IMR-90 (cell line): ENCODE measurements around the gene LRP5. TPM values are rescaled to one million over a fixed set of nuclear protein-coding genes. Genes with fewer than 3 reads are reported as not detected.
A peak's percentile ranks its signal among the peaks of the same experiment; 100 is the strongest.

Experiments
- ATAC-seq: fragments of 200-7000 bp; cut with Tn5 transposase; 2 replicates; pipeline ENCODE4 v1.9.1; 2020; ENCODE audit warnings: low read depth, mild to moderate bottlenecking, moderate library complexity
- BruUV-seq: library from RNA; stranded (reverse); fragments of 400-500 nt; replicated peaks from 2 replicates; lab custom pipeline; 2021; lab: Mats Ljungman, UMichigan
- CTCF ChIA-PET: fragments of 300-600 bp; formaldehyde crosslinking; extraction: SDS; loops from one replicate; lab custom pipeline; 2021; ENCODE audit warnings: antibody characterized with exemption; lab: Yijun Ruan, JAX
- POLR2A ChIA-PET: fragments of 300-600 bp; sonication (Branson Sonifier 250); formaldehyde crosslinking; loops from one replicate; lab custom pipeline; 2022; ENCODE audit warnings: antibody characterized with exemption; ENCODE audit not compliant: unreplicated experiment; lab: Charles Lee
- DNase-seq: peaks from one replicate; pipeline ENCODE4 v3.0.0; 2013
- H2AFZ ChIP-seq: replicated peaks from 2 replicates; pipeline ENCODE3; 2013; ENCODE audit warnings: low read length, mild to moderate bottlenecking; ENCODE audit not compliant: poor library complexity
- H2AK5ac ChIP-seq: 2 replicates; pipeline ENCODE4 v1.6.1; 2013; ENCODE audit warnings: low read depth, low read length, inconsistent platforms
- H2AK9ac ChIP-seq: replicated peaks from 2 replicates; pipeline ENCODE3; 2013; ENCODE audit warnings: mild to moderate bottlenecking, low read depth, low read length, moderate library complexity; ENCODE audit not compliant: poor library complexity
- H2BK120ac ChIP-seq: 2 replicates; pipeline ENCODE4 v1.6.1; 2013; ENCODE audit warnings: low read depth, low read length, inconsistent platforms
- H2BK15ac ChIP-seq: 3 replicates; pipeline ENCODE4 v1.6.1; 2013; ENCODE audit warnings: low read depth, low read length, inconsistent platforms
- H2BK20ac ChIP-seq: 2 replicates; pipeline ENCODE4 v1.6.1; 2013; ENCODE audit warnings: low read depth, mild to moderate bottlenecking, inconsistent platforms, low read length, moderate library complexity
- H2BK5ac ChIP-seq: 2 replicates; pipeline ENCODE4 v1.6.1; 2013; ENCODE audit warnings: mild to moderate bottlenecking, low read depth, low read length, inconsistent platforms; ENCODE audit not compliant: poor library complexity, severe bottlenecking
- H3K14ac ChIP-seq: replicated peaks from 2 replicates; pipeline ENCODE4 v1.6.1; 2013; ENCODE audit warnings: low read depth, low read length, inconsistent platforms
- H3K18ac ChIP-seq: 2 replicates; pipeline ENCODE4 v1.6.1; 2013; ENCODE audit warnings: low read depth, low read length, control low read depth
- H3K23ac ChIP-seq: 2 replicates; pipeline ENCODE4 v1.6.1; 2013; ENCODE audit warnings: low read depth, low read length, inconsistent platforms
- H3K27ac ChIP-seq: 2 replicates; pipeline ENCODE4 v1.5.1; 2013; ENCODE audit warnings: mild to moderate bottlenecking, control low read depth, low read length; ENCODE audit not compliant: insufficient read depth
- H3K27me3 ChIP-seq: 2 replicates; pipeline ENCODE4 v1.6.1; 2013; ENCODE audit warnings: low read length; ENCODE audit not compliant: control insufficient read depth, insufficient read depth
- H3K36me3 ChIP-seq: 2 replicates; pipeline ENCODE4 v1.6.1; 2013; ENCODE audit warnings: low read length, mixed read lengths; ENCODE audit not compliant: control insufficient read depth, insufficient read depth
- H3K4ac ChIP-seq: 2 replicates; pipeline ENCODE4 v1.6.1; 2013; ENCODE audit warnings: low read depth, low read length, inconsistent platforms
- H3K4me1 ChIP-seq: 2 replicates; pipeline ENCODE4 v1.6.1; 2013; ENCODE audit warnings: low read length, mixed read lengths; ENCODE audit not compliant: control insufficient read depth, insufficient read depth
- H3K4me2 ChIP-seq: 2 replicates; pipeline ENCODE4 v1.6.1; 2013; ENCODE audit warnings: low read depth, mild to moderate bottlenecking, control low read depth, low read length, moderate library complexity
- H3K4me3 ChIP-seq: 2 replicates; pipeline ENCODE4 v1.5.1; 2013; ENCODE audit warnings: low read depth, mild to moderate bottlenecking, control low read depth, low read length, moderate library complexity; ENCODE audit not compliant: insufficient read depth
- H3K56ac ChIP-seq: 2 replicates; pipeline ENCODE4 v1.6.1; 2013; ENCODE audit warnings: low read length, inconsistent platforms; ENCODE audit not compliant: insufficient read depth; ENCODE audit errors: extremely low read depth
- H3K79me1 ChIP-seq, 2 experiments: 2 replicates each; pipeline ENCODE4 v1.6.1; 2013; ENCODE audit warnings: low read length in 2 of 2, inconsistent platforms in 1 of 2, low read depth in 1 of 2
- H3K9ac ChIP-seq: 2 replicates; pipeline ENCODE4 v1.6.1; 2013; ENCODE audit warnings: low read depth, low read length, control low read depth
- H3K9me1 ChIP-seq: 2 replicates; pipeline ENCODE4 v1.6.1; 2013; ENCODE audit warnings: low read length, inconsistent platforms; ENCODE audit not compliant: insufficient read depth
- H3K9me3 ChIP-seq: 2 replicates; pipeline ENCODE4 v1.6.1; 2013; ENCODE audit warnings: low read length; ENCODE audit not compliant: control insufficient read depth, insufficient read depth
- H4K20me1 ChIP-seq: 2 replicates; pipeline ENCODE4 v1.6.1; 2013; ENCODE audit warnings: low read length, inconsistent platforms; ENCODE audit not compliant: insufficient read depth
- H4K5ac ChIP-seq: 2 replicates; pipeline ENCODE4 v1.6.1; 2013; ENCODE audit warnings: mild to moderate bottlenecking, low read depth, low read length, control low read depth
- H4K8ac ChIP-seq, 2 experiments: 2 replicates each; pipeline ENCODE4 v1.6.1; 2013; ENCODE audit warnings: low read depth in 2 of 2, low read length in 2 of 2, control low read depth in 1 of 2, inconsistent platforms in 1 of 2
- H4K91ac ChIP-seq: 2 replicates; pipeline ENCODE4 v1.6.1; 2013; ENCODE audit warnings: low read depth, low read length, inconsistent platforms; ENCODE audit not compliant: insufficient read depth
- BHLHE40 ChIP-seq: fragments of 150-350 bp; IDR thresholded peaks from 2 replicates; pipeline ENCODE4 v1.6.1; 2016; ENCODE audit warnings: mild to moderate bottlenecking, low read depth, low read length
- CHD1 ChIP-seq: IDR thresholded peaks from 2 replicates; pipeline ENCODE4 v1.6.1; 2012; ENCODE audit warnings: low read depth, low read length, improper control_type of control experiment
- FOS ChIP-seq: fragments of 150-350 bp; IDR thresholded peaks from 2 replicates; pipeline ENCODE4 v1.6.1; 2016; ENCODE audit warnings: low read depth, low read length
- MAFK ChIP-seq: IDR thresholded peaks from 2 replicates; pipeline ENCODE4 v1.6.1; 2012; ENCODE audit warnings: low read depth, low read length, improper control_type of control experiment
- NFE2L2 ChIP-seq: fragments of 150-350 bp; IDR thresholded peaks from 2 replicates; pipeline ENCODE4 v1.6.1; 2016; ENCODE audit warnings: low read depth, mild to moderate bottlenecking, low read length
- RCOR1 ChIP-seq: IDR thresholded peaks from 2 replicates; pipeline ENCODE4 v1.6.1; 2012; ENCODE audit warnings: mild to moderate bottlenecking, low read length, improper control_type of control experiment; ENCODE audit not compliant: insufficient replicate concordance
- SMC3 ChIP-seq: fragments of 150-350 bp; IDR thresholded peaks from 2 replicates; pipeline ENCODE4 v1.6.1; 2016; ENCODE audit warnings: low read depth, mild to moderate bottlenecking, antibody characterized with exemption, low read length, moderate library complexity
- WGBS, 2 experiments: methylation state at CpG; one replicate each; pipeline versions ENCODE4 v1.1.5 to v1.1.7; 2013; ENCODE audit warnings: missing lambda C conversion rate in 2 of 2; ENCODE audit not compliant: insufficient read length in 1 of 2; ENCODE audit errors: extremely low coverage in 2 of 2; 5-methylcytosine and 5-hydroxymethylcytosine counted together
- dilution Hi-C: fragments of 300-500 bp; cut with HindIII; formaldehyde crosslinking; loops from one replicate; pipeline ENCODE4 v1.14.3; 2018; ENCODE audit warnings: low sequenced_read_pairs; ENCODE audit not compliant: unreplicated experiment
- in situ Hi-C: fragments of 300-500 bp; cut with MboI; formaldehyde crosslinking; loops from 3 replicates; pipeline ENCODE4 v1.14.3; 2019; ENCODE audit warnings: low sequenced_read_pairs, inconsistent platforms, mixed read lengths
- intact Hi-C: fragments of 100-400 bp; cut with micrococcal nuclease; formaldehyde crosslinking; loops from 2 replicates; pipeline ENCODE4 v1.10.0; 2022
- polyA plus RNA-seq, 3 experiments: library from polyadenylated mRNA; depleted of rRNA; stranded (reverse); fragments of >200 nt; gene quantifications; 2 replicates each; pipeline ENCODE4 v1.2.3, GENCODE V29; 2012; ENCODE audit warnings: low replicate concordance in 1 of 3
- total RNA-seq: library from RNA; depleted of rRNA; stranded (reverse); fragments of >200 nt; gene quantifications from 2 replicates; pipeline ENCODE4 v1.2.3, GENCODE V29; 2012

LRP5 gene
- total and polyA plus RNA-seq, 2 of the 4 experiments (the other 2 are of a cell fraction) = 10.4 to 15.0 TPM

- H2BK120ac ChIP-seq = no peak overlapping the region
- no peak overlapping the region for H4K91ac ChIP-seq
- no CpG with 5 or more reads among the region's 2 CpGs for WGBS, 2 experiments
- H3K4ac ChIP-seq = no peak overlapping the region
- H4K5ac ChIP-seq = no peak overlapping the region
- H2AK9ac ChIP-seq = no peak overlapping the region
- H3K9me3 ChIP-seq = no peaks in the 10 kb centered on the region
- H3K4me2 ChIP-seq = no peak overlapping the region
- peaks cover 4% of the 10 kb centered on the region for H3K4me1 ChIP-seq
- no peak overlapping the region for H3K14ac ChIP-seq
- intact Hi-C loops (loop anchor here (5.0 kb wide), 1 partner anchor 138 kb away; no protein-coding TSS in a partner anchor), in situ Hi-C loops (loop anchor here (5.0 kb wide), 1 partner anchor 73 kb away; no protein-coding TSS in a partner anchor), dilution Hi-C loops (no loop called here)
- H3K23ac ChIP-seq = no peak overlapping the region
- H3K56ac ChIP-seq = no peak overlapping the region
- ChIA-PET CTCF (no interaction called here), POLR2A (no interaction called here)
- no TSS peak for BruUV-seq
- no peak overlapping the region for H4K8ac ChIP-seq
- no peak overlapping the region for H2BK20ac ChIP-seq
- DNase-seq (peak; percentile 9), ATAC-seq (no peak)
- H2AK5ac ChIP-seq = no peak overlapping the region
- H3K18ac ChIP-seq = no peak overlapping the region
- no peak overlapping the region for H3K4me3 ChIP-seq
- H3K36me3 ChIP-seq = no peaks in the 10 kb centered on the region
- peaks cover 11 to 16% of the 10 kb centered on the region in 2 experiments for H3K79me1 ChIP-seq
- no peak overlapping the region for H3K27ac ChIP-seq
- no peak for TF ChIP-seq BHLHE40
- TF ChIP-seq RCOR1 = no peak
- no peak for TF ChIP-seq NFE2L2
- no peak for TF ChIP-seq MAFK
- TF ChIP-seq SMC3 = no peak
- no peak for TF ChIP-seq CHD1
- no peak for TF ChIP-seq FOS
- no peaks in the 10 kb centered on the region for H4K20me1 ChIP-seq
- no peaks in the 10 kb centered on the region; the same call in 1 of the 2 replicates for H3K27me3 ChIP-seq
- no peak overlapping the region for H2BK15ac ChIP-seq
- no peak overlapping the region for H2AFZ ChIP-seq
- H3K9ac ChIP-seq = no peak overlapping the region
- no peaks in the 10 kb centered on the region for H3K9me1 ChIP-seq
- H2BK5ac ChIP-seq = no peak overlapping the region
Measured at GRCh38 chr11:68309621-68310185, 2.7 kb upstream of the LRP5 start.
